Activated T-helper 1 cell treated with anti-CD3 and anti-CD28 coated beads, Interleukin-2, amount 50 U/mL, for 16 hours (primary cell): Measurements from ENCODE around the gene WRAP73.
"Not testable (repeated sequence)": the region's sequence is repeated elsewhere in the genome, so short reads cannot be mapped to it uniquely, and the experiment has no call there.

Experiments
- DNase-seq, 2 donors: peaks; one replicate each; pipeline ENCODE4 v3.0.0-alpha.2; 2020; ENCODE audit warnings: low read depth in 1 of 2, low spot score in 1 of 2

The WRAP73 gene

DNA sequence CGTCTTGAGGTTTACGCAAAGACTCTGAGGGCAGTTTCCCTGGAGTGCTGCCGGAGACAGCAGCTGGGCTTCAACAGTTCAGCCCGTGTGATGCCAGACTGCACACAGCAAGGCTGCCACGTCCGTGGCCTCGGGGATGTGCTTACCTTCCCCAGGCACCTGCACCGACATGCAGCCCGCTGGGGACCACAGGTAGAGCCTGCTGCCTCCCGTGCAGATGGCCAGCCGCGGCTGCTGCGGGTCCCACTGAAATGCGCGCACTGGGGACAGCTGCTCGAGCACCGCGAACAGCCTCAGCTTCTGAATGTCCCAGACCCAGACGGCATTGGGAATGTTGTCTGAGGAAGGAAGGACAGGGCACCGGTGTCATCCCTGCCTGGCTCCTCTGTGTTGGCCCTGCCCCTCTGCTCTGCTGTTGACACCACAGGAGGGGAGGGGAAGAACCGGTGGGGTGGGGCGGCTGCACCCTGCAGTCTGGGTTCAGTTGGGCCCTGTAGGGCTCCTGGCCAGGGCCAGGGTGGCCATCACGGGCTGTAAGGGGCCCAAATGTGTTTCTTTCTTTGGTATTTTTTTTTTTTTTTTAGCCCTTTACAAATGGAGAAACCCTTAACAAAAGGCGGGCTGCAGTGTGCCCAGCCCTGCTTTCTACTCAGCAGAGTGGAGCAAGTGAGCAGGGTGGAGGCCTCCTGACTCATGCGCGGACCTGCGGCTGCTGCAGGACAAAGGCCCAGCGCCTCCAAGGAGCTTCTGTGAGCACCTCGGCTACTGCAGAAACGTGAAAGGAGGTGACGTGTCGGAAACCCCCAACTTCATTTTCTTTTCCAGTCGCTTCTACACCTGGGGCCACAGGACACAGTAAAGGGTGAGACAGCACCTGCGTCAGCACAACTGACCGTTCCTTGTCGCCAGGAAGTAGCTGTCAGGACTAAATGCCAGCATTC is 18.3 kb downstream of the WRAP73 start:
- no peak for DNase-seq

DNA sequence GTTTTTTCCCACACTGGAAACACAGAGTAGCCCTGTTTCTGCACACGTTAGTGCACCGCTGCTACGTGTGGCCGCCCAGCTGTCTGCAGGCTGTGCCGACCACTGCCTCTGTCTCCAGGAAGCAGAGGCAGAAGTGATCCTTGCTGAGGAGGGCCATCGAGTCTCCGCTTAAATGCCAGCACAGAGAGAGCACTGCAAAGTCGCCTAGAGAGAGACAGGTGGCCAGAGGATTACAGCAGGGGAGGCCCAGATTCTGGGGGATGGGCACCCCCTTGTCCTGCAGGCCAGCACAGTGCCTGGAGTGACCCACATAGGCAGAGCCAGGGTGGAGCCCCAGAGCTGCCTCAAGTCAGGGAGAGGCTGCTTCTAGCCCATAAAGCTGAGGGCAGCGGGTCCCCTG is 19.0 kb downstream of the WRAP73 start:
- DNase-seq = no peak

DNA sequence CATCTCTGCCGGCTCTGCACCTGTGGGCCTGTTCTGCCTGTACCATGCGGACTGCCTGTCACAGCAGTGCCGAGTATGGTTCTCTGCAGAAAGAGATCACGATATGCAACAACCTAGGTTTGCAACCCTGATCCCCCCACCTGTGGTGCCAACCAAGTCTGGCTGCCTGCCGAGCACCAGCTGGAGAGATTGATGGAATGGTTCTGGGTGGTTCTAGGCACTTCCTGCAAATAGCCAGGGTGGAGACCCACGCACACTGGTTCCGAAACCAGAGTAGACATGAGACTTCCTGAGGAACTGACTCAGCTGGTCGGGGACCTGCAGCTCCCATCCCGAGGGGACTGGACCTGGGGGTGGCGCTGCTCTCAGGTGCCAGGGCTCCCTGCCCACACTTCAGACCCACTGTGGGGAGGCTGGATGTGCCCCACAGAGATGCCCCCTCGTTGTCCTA is 19.7 kb downstream of the WRAP73 start:
- DNase-seq = no peak

DNA sequence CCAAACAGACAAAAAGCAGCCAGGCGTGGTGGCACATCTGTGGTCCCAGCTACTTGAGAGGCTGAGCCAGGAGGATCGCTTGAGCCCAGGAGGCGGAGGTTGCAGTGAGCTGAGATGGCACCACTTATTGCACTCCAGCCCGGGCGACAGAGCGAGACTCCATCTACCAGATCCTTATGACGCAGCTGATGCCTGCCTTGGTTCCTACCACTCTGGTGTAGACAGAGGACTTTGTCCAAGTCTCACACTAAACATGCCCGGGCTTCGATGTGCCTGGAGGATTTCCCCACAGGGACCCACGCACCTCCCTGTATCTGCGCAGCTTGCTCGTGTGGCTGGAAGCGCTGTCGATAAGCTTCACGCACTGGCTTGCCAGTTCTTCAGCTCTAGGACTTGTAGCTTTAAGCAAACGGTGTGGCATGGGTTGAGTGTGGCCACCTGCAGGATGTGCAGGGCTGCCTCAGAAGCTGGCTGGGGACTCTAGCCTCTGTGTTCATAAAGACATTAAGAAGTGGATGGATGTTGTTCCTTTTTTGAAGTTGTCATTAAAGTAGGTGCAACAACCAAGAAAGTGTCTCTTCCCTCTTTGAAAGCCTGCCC is 20.2 kb downstream of the WRAP73 start:
- DNase-seq = no peak

DNA sequence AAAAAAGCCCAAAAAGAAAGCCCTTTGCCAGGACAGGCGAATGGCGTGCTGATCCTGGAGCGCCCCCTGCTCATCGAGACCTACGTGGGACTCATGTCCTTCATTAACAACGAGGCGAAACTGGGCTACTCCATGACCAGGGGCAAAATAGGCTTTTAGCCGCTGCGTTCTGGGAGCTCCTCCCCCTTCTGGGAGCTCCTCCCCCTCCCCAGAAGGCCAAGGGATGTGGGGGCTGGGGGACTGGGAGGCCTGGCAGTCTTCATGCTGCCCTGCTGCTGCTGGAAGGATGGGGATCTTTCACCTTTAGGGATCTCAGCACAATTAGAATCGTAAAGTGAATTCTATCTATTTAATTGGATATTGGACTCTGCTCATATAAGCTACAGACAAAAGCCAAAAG is 21.5 kb downstream of the WRAP73 start:
- DNase-seq = no peak

DNA sequence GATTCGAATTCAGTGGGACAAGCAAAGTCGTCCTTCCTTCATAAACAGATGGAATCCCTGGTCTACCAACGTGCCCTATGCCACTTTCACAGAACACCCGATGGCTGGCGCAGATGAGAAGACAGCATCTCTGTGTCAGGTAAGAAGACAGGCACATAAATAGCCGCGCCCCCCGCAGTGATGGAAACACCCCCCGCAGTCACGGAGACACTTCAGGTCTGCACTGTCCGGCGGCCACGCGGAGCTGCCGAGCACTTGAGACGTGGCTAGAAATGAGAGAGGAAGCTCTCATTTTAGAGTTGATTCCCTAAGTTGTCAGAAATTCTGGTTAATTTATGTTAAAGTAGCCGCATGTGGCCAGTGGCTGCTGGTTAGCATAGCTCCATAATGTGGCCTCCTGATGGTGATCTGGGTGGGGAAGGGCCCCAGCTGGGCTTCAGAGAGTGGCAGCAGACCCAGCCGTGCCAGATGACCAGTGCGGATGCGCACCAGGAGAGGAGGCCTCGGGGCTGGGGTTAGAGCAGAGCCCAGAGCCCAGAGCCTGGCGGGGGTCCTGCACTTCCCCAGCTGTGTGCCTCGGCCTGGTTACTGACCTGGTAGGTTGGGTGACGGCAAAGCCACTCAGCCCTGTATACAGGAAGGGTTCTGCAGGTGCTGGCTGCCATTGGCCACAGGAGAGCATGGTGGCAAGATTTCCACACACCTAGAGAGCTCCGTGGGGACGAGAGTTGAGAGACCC is 22.2 kb downstream of the WRAP73 start:
- no peak for DNase-seq

DNA sequence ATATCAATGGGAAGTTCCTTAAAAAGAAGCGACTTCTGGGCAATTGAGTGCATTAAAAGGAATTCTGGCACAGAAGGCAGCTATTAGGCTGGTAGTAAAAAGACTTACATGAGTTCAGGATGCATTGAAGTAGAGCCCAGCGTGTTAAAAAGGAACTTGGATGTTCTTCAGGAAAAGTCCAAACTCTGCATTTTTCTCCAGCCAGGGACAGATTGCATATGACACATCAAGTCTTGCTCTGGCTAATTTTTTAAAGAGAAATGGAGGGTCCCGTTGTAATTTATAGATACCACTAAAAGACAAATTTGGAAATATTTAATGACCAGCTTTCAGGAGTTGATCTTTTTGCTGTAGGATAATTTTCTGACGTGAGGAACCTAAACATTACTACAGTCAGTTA is 23.9 kb downstream of the WRAP73 start:
- DNase-seq = no peak

DNA sequence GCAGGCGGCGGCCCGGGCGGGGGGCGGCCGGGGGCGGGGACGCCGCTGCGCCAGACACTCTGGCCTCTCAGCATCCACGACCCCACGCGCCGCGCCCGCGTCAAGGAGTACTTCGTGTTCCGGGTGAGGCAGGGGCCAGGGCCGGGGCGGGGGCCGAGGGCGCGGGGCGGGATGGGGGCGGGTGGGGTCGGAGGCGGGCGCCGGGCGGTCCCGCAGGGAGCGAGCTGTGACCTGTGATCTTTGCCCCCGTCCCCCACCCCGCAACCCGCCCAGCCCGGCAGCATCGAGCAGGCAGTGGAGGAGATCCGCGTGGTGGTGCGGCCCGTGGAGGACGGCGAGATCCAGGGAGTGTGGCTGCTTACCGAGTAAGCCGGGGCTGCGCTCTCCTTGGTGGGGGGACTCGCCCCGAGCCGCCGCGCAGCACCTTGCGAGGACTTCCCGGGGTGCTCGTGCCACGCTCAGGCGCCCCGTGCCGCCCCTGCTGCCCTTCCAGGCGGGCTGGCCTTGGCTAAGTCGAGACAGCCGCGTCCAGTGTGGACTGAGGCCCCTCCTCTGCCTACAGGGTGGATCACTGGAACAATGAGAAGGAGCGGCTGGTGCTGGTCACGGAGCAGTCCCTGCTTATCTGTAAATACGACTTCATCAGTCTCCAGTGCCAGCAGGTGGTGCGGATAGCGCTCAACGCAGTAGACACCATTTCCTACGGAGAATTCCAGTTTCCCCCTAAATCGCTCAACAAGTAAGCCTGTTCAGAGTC is 24.6 kb downstream of the WRAP73 start:
- peak; percentile 10 to 12 for DNase-seq

DNA sequence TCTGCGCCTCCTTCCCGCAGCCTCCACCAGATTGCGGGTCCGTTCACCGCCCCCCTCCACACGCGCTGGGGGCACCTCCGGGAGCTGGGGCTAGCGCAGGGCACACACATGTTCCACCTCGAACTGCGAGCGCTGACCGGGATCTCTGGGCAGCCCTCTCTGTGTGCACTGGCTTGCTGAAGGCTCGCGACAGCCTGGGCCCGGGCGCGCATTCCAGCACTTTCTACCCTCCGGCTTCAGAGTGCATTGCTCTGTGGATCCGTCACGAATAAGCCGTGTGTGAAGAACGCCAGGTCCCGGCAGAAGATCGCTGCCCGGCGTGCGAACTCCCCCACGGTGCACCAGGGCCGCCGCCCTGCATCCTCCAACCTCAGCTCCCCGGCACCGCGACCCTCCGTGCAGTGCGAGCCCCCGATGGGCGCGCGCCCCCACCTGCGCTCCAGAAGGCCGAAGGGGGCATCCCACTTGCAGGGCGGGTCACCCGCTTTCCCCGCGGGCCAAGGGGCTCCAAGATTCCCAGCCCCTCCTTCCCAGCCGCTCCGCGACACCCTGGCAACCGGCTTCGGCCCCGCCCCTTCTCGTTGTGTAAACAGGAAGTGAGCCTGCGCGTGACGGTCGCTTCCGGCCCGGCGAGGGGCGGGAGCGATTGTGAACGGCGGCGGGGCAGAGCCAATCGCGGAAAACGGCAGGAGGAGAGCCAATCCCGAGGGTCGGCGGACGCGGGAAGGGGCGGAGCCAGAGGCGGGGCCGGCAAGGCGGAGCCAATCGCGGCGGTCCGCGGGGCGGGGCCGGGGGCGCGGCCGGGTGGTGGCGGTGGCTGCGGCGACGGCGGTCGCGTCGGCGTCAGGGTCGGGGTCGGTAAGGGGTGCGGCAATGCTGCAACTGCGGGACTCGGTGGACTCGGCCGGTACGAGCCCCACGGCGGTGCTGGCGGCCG is 25.4 kb downstream of the WRAP73 start, which contains the start of gene TPRG1L:
Gene TPRG1L, plus strand, starts transcription at position 816 of the 937 bp plus-strand sequence. Its CDS starts 58 bp downstream, at position 874.
- DNase-seq = peak; percentile 96 to 99

DNA sequence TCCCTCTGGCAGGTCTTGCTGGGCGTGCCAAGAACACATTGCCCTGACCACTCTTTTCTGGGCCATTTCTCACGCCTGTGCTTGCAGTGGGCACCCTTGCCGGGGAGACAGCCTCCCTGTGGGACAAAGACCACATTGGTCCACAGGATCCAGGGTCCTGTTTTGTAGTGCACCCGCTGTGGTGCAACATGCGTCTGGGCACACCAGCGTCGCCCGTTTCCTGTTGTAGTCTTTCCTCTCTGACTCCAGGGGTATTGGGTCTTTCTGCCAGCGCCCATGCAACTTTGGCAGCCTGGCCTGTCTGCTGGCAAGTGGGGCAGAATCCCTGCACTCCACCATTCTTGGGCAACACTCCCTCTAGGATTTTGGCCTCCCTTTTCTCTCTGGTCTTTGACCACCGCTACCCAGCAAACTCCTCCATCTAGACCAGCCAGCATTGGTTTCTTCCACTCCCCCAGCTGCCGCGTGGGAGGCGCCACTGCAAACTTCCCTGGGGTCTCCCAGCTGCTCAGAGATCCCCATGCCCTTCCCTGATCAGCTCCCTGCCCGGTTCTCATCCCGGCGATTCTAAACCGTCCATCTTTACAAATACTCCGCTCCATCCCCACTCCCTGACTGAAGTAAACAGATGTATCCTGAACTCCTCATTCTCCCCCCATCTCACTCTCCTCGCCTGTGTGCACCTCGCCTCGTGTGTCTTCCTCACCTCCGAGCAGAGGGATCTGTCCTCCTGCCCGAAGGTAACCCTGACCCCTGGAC is 26.3 kb downstream of the WRAP73 start:
- DNase-seq = no peak

DNA sequence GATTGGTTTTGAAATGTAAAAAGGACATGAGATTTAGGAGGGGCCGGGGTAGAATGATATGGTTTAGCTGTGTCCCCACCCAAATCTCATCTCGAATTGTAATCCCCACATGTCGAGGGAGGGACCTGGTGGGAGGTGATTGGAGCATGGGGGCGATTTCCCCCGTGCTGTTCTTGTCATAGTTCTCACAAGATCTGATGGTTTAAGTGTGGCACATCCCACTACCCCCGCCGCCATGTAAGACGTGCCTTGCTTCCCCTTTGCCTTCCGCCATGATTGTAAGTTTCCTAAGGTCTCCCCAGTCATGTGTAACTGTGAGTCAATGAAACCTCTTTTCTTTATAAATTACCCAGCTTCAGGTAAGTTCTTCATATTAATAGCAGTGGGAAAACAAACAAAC is 27.8 kb downstream of the WRAP73 start:
- not testable (repeated sequence) for DNase-seq

DNA sequence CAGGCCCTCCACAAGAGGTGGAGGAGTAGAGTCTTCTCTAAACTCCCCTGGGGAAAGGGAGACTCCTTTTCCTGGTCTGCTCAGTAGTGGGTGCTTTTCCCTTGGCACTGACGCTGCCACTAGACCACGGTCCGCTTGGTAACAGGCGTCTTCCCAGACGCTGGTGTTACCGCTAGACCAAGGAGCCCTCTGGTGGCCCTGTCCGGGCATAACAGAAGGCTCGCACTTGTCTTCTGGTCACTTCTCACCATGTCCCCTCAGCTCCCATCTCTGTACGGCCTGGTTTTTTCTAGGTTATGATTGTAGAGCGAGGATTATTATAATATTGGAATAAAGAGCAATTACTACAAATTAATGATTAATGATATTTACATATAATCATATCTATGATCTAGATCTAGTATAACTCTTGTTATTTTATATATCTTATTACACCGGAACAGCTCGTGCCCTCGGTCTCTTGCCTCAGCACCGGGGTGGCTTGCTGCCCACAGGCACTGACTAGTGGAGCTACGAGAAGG is 28.7 kb downstream of the WRAP73 start:
- DNase-seq = not testable (repeated sequence)

DNA sequence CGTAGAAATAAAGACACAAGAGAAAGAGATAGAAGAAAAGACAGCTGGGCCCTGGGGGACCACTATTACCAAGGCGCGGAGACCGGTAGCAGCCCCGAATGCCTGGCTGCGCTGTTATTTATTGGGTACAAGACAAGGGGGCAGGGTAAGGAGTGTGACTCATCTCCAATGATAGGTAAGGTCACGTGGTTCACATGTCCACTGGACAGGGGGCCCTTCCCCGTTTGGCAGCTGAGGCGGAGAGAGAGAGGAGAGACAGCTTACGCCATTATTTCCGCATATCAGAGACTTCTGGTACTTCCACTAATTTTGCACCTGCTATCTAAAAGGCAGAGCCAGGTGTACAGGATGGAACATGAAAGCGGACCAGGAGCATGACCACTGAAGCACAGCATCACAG is 29.2 kb downstream of the WRAP73 start:
- no peak for DNase-seq

DNA sequence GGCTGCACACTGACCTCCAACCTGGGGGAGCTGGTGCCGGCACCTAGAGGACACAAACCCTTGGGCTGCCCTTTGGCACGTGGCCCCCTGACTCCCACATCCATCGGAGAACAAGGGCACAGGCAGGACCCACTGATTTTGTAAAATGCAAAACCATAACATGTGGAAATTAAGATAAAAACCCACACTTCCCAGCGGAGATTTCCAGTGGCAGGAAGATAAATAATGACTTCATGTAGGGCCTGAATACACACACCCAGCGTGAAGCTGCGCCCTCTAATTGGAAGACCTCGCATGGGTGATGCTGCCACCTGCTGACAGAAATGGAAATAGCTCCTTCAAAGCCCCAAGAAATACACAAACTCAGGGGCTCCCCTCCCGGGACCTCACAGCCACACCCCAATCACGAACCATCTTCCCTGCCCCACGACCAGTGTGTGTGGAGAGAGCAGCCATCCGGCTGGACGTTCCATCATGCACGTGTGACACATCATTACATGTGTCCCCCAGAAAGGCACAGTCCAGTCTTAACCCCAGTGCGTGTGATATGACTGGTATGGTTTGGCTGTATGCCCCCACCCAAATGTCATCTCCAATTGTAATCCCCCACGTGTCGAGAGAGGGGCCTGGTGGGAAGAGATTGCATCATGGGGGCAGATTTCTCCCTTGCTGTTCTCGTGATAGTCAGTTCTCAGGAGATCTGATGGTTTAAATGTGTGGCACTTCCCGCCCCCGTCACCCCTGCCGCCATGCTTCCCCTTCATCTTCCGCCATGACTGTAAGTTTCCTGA is 30.8 kb downstream of the WRAP73 start:
- peak; percentile 51 to 58 for DNase-seq

DNA sequence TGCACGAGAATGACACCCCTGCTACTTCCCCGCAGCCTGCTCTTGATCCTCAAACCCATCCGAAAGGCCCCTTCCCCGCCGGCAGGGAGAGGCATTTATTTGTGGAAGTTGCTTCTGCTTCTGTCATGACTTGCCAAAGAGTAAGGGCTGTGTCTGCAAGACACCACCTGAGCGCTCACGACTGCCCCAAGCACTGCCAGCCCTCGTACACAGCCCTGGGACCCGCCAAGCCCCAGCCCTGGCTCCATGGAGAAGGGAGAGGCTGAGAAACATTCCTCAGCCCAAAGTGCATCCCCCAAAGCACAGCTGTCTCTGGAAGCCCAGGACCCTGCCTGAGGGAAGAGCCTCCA is 31.4 kb downstream of the WRAP73 start:
- no peak for DNase-seq

DNA sequence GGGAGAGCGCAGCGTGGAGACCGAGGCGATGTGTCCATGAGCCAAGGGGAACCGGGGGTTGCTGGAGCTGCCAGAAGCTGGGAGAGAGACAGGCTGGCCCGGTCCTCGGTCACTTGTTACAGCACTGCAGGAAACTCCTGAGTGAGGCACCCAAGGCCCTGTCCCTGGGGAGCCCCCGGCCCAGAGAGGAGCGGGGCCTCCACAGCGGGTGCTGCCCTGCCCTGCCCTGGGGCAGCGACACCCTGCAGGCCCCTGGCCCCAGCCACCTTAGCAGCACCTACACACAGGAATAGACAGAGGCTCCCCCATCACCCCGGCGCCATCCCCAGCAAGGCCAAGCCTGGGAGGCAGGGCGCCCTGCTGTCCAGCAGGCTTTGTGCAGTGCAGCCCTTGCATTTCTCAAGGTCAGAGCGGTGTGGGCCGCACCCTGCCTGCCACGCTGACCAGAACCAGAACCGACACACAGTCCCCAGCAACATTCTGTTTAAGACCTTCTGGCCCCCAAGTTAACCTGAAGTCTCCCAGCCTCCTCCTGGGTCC is 32.0 kb downstream of the WRAP73 start:
- DNase-seq = no peak

DNA sequence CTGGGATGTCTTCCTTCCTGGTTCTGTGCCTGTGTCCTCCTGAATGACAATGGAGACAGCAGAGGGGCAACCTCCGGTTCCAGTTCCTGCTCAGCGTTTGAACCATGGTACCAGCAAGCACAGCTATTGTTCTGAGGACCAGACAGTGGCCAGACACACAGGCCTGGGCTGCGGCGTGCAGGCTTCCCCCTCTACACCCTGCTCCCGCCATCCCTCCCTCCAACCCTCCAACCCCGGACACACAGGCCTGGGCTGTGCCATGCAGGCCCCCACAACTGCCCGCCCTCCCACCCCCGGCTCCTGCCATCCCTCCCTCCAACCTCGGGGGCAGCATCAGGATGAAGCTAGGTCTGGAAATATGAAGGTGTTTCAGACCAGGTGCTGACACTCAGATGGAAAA is 33.0 kb downstream of the WRAP73 start:
- no peak for DNase-seq
